Activated CD4-positive, alpha-beta T cell treated with anti-CD3 and anti-CD28 coated beads for 1 hour (primary cell): Measurements from ENCODE around the gene MTFP1.
"Not testable (repeated sequence)": the region's sequence is repeated elsewhere in the genome, so short reads cannot be mapped to it uniquely, and the experiment has no call there.

Source experiments
- DNase-seq: peaks from one replicate; pipeline ENCODE4 v3.0.0-alpha.2; 2020

Gene MTFP1

DNA sequence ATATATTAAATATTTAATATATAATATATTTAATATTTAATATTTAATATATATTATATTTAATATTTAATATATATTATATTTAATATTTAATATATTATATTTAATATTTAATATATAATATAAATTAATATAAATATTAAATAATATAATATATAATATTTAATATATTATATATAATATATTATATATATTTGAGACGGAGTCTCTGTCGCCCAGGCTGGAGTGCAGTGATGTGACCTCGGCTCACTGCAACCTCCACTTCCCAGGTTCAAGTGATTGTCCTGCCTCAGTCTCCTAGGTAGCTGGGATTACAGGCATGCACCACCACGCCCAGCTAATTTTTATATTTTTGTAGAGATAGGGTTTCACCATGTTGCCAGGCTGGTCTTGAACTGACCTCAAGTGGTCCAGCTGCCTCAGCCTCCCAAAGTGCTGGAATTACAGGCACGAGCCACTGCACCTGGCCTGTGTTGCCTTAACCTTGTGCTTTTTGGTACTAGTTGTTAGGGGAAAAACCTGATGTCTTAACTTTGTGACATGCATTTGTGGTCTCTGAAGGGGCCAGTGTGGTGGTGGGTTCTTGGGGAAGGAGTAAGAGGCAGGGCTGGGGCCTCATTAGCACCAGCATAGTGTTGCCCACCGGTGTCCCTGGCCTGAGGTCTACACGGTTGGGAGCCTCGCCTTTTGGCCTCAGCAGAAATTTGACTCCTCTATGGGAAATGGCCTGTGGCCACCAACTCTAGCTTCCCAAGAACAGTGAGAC lies 29.7 kb downstream of the MTFP1 start:
- DNase-seq: no peak

DNA sequence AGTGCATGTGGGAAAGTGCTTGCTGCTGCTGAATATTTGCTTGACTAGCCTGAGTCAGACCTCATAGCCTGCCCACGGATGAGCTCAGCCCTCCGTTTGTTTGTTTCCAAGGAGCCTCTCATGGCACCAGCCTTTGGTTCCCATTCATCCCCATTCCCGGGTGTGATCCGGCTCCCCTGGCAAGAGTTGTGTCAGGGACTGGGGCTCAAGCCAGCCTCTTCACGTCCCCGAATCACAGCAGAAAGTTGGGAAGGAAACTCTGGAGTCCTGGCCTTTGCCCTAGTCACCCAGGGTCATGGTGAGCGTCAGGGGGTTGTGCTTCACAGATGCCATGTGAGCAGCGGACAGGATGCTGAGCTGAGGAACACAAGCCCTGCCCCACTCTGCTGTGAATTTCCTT lies 32.4 kb downstream of the MTFP1 start:
- DNase-seq: no peak

DNA sequence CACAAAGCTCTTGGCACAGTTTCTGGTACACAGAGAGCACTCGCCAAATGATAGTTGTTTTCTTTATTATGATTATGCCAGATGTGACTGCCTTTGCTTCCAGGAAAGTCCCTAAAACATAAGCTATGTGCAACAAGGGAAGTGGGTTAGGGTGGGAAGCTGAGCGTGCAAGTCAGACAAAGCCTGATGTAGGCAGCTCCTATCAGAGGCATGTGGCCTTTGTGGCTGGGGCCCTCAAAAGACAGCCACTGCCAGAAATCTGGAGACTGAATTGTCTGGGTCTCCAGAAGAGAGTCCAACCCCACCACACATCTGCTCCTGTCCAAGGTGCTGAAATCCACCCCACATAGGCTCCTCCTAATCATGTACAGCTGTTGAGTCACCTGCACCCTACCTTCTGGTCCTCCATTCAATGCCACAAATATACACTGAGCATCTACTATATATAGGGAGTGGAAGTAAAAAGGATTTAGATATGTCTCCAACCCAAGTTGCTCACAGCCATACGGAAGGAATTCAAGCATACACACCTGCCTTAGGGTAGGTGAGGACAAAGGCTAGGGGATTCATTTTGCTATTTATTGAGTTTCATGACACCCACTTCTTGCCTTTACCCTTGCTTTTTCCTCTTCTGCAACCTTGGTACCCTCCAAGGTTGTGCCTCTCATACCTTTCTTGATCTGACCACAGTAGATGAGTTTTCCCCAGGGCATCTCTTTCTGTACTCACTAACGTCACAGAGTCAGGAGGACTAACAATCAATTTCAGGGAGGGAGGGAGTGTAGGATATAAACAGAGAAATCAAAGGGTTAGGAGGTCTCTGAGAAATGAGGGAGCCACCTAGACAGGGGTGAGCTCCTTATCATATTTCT lies 33.8 kb downstream of the MTFP1 start:
- DNase-seq: no peak

DNA sequence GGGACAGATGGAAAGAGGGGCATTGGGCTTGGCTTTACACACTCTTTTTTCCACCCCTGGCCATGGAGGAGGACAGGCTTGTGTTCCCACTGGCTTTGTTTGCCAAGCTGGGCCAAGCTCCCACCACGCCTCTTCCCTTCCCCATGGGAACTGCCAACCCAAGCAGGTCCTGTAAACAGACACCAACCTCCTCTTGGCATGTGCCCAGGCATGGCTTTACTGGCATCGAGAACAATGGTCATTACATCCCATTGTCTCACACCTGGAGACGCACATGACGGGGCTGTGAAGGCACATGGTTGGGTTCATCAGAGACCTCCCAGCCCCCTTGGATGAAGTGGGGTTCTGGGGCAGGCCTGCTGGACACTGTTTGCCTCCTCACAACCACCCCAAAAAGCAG lies 34.6 kb downstream of the MTFP1 start:
- no peak for DNase-seq

DNA sequence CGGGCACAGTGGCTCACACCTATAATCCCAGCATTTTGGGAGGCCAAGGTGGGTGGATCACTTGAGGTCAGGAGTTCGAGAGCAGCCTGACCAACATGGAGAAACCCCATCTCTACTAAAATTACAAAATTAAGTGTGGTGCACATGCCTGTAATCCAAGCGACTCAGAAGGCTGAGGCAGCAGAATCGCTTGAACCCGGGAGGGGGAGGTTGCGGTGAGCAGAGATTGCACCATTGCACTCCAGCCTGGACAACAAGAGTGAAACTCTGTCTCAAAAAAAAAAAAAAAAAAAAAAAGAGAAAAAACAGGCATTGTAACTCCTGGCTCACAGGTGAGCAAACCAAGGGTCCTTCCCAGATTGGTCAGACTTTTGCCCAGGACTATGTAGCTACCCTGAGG lies 35.0 kb downstream of the MTFP1 start:
- not testable (repeated sequence) for DNase-seq

DNA sequence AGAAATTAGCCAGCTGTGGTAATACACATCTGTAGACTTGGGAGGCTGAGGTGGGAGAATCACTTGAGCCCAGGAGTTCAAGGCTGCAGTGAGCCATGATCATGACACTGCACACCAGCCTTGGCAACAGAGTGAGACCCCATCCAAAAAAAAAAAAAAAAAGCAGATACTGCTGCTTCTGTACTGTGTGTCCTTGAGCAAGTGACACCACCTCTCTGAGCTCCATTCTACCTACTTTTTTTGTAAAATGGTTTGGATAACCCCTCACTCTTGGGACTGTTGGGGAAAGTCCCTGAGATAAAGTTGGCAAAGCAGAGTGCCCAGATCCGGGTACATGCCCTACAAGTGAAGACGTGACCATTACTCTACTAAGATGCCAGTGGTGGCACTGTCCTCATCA lies 43.6 kb downstream of the MTFP1 start:
- no peak for DNase-seq

DNA sequence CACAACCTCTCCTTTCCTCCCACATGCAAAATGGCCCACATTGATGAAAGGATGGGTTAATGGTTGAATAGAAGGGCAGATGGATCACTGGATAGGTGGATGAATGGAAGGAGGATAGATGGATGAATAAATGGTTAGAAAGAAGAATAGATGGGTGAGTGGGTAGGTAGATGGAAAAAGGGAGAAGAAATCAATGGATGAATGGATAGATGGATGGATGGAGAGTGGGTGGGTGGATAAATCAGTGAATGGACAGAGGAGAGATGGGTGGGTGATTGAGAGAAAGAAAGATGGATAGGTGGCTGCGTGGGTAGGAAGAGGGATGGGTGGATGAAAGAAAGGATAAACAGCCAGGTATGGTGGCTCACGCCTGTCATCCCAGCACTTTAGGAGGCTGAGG lies 45.1 kb downstream of the MTFP1 start:
- no peak for DNase-seq

DNA sequence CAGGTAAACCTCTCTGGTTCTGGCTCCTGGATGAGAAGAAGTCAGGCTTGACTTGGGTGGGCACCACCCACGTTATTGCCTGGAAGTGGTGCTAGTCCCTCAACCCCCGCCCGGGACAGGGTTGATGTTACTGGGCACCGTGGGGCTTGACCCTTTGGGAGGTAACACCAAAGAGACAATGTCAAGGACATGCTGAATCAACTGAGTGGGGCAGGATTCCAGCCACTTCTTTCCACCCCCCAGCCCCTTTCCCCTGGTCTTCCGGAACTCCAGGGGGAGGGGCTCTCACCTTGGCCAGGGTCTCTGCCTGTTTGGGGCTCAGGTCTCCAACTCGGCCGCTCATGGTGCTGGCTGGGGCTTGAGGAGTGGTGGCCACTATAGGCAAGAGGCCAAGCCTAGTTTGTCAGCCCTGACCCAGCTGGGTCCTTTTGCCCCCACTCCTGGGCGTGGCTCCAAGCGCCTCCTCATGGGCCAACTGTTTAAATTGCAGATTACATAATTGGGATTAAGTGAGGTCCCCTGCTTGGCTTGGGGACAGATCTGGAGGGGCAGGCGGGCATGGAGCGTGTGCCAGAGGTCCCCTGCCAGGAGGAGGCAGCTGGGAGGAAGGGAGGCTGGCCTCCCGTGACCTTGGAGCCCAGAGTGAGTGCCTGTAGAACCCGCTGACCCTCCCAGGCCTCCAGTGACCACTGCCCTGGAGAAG lies 46.2 kb downstream of the MTFP1 start, which contains the start of gene SEC14L3:
Gene SEC14L3, minus strand, starts transcription at position 402 of the 703 bp plus-strand sequence. Its CDS starts 59 bp downstream, at position 343.
- no peak for DNase-seq

DNA sequence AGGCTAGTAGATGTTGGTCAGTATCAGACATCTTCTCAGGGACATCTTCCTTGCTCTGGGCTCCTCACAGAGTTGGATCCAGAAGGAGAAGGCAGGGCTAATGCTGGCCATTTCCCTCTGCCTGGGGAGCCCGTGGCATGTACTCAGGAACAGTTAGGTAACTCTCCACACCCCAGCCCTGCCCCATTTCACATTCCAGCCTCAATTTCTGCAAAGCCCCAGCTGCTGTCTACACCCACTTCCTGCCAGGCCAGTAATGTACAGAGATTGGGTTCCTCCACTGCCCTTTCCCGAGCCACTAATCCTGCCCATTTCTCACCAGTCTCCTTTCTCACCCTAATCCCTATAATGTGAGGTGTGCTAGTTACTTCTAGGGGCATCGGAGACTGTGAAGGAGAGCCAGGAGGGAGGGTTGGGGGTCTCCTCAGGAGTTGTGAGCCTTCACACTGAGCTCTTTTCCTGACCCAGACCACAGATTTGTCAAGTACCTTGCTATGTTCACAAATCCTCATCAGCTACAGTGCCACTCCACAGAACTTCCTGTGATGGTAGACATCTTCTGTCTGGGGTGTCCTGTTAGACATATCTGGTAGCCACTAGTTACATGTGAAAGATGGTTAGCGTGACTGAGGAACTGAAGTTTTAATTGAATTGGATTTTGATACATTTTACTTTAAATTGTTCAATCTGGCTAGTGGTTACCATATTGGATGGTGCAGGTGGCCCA lies 47.6 kb downstream of the MTFP1 start:
- no peak for DNase-seq

DNA sequence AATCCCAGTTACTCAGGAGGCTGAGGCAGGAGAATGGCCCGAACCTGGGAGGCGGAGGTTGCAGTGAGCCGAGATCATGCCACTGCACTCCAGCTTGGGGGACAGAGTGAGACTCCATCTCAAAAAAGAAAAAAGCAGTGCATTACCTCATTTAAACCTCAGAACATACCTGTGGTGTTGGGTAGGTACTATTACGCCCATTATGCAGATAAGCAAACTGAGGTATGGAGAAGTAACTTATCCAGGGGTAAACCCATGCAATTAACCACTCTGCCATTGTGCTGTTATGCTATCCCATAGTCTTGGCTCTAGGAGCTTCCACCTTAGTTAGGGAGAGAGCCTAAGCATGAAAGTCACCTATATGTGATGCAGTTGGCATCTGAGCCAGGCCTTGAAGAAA lies 48.6 kb downstream of the MTFP1 start:
- no peak for DNase-seq

DNA sequence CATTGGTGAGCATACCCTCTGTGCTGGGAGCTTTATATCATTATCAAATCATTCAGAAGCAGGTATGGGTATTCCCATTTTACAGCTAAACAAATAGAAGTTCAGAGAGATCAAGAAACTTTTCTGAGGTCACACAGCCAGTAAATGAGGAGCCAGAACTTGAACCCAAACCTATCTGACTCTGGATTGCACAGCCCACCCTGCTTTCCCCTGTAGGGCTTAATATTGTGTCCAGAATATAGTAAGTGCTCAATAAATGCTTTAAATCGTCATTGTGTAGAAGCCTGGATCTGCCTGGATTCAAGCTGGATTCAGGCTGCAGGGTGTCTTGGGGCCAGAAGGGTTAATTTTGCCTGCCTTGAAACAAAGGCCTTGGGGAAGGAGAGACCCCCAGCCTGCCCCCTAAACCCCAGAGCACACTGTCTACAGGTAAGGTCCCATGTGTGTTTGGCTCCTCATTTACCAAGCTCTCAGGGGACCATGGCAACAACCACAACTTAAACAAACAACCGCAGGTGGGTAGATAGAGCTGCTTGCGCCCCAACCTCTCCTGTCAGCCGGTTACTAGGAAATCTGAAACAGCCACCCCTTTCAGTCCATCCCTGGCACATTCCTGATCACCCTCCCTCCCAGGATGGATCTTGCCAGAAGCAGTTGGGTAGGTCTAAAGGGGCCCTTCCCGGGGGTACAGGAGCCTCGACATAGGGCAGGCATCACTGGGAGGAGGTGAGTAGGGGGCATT lies 49.3 kb downstream of the MTFP1 start:
- no peak for DNase-seq
